Progenitor cell of endocrine pancreas (in vitro differentiated cells): ENCODE results near the gene ARHGAP23. TPM values are rescaled to one million over a fixed set of nuclear protein-coding genes. Genes with fewer than 3 reads are reported as not detected.
A peak's percentile ranks its signal among the peaks of the same experiment; 100 is the strongest.
"Not testable (repeated sequence)": the region's sequence is repeated elsewhere in the genome, so short reads cannot be mapped to it uniquely, and the experiment has no call there.

Experiments used
- DNase-seq: peaks from one replicate; pipeline ENCODE4 v3.0.0; 2021; ENCODE audit warnings: low spot score; ENCODE audit not compliant: unreplicated experiment
- H3K27ac Mint-ChIP-seq: 2 replicates; pipeline ENCODE4 v1.8.0; 2021; ENCODE audit warnings: mild to moderate bottlenecking, moderate library complexity, mixed read lengths
- H3K27me3 Mint-ChIP-seq: 2 replicates; pipeline ENCODE4 v1.8.0; 2021; ENCODE audit warnings: mixed read lengths
- H3K36me3 Mint-ChIP-seq: 2 replicates; pipeline ENCODE4 v1.8.0; 2022; ENCODE audit warnings: mixed read lengths; ENCODE audit not compliant: insufficient read depth
- H3K4me1 Mint-ChIP-seq: 2 replicates; pipeline ENCODE4 v1.8.0; 2021; ENCODE audit warnings: low read depth, mixed read lengths
- H3K4me3 Mint-ChIP-seq: 2 replicates; pipeline ENCODE4 v1.8.0; 2021; ENCODE audit warnings: low read depth, mild to moderate bottlenecking, moderate library complexity, mixed read lengths
- H3K9me3 Mint-ChIP-seq: 2 replicates; pipeline ENCODE4 v1.8.0; 2021; ENCODE audit warnings: low read depth, mixed read lengths
- total RNA-seq: library from RNA; stranded (reverse); gene quantifications from 2 replicates; pipeline ENCODE4 v1.2.1, GENCODE V29; 2021
- TF ChIP-seq, protein P1 (sequence below): fragments of 200-600 bp; sonication (generic); IDR thresholded peaks from one replicate; pipeline ENCODE4 v1.5.0; 2021; ENCODE audit warnings: antibody characterized with exemption, mild to moderate bottlenecking; ENCODE audit not compliant: unreplicated experiment

ARHGAP23 gene
- total RNA-seq, 1 donor from 2014 or later = 2.9 TPM

DNA sequence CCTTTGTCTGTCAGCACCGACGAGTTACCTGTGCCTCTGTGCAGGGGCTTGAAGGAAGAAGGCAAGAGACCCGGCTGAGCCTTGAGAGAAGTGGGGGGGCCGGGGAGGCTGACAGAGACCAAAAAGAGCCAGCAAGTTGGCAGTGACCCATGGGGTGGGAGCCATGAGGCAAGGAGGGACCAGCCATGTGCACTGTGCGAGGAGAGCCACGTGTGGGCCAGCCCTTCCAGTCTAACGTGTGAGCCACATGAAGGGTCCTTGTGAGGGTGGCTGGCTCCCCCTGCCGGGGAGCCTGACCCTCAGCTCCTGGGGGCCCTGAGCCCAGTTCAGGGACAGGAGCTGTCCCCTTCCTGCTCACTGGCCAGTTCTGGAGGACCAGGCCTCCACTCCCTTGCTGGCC is 46.4 kb downstream of the ARHGAP23 start:
- H3K36me3 Mint-ChIP-seq, H3K4me1 Mint-ChIP-seq: not testable (repeated sequence)

DNA sequence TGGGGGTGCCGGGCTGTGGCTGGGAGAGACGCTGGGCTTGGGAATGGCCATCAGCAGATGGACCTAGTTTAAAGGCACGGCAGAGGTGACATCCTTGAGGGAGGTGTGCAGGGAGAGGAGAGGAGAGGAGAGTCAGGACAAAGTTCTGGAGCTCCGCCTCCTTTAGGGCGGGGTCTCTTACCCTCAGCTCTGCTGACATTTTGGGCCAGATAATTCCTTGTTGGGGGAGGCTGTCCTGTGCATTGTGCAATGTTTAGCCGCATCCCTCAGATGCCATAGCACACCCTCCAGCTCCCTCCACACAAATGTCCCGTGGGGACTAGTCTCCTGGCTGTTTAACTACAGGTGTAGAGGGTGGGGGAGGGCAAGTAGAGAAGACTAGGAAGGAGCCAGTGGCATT is 48.3 kb downstream of the ARHGAP23 start:
- H3K27me3 Mint-ChIP-seq = peaks cover 13% of the 10 kb centered on the region
- DNase-seq = no peak
- TF ChIP-seq, protein P1, sequence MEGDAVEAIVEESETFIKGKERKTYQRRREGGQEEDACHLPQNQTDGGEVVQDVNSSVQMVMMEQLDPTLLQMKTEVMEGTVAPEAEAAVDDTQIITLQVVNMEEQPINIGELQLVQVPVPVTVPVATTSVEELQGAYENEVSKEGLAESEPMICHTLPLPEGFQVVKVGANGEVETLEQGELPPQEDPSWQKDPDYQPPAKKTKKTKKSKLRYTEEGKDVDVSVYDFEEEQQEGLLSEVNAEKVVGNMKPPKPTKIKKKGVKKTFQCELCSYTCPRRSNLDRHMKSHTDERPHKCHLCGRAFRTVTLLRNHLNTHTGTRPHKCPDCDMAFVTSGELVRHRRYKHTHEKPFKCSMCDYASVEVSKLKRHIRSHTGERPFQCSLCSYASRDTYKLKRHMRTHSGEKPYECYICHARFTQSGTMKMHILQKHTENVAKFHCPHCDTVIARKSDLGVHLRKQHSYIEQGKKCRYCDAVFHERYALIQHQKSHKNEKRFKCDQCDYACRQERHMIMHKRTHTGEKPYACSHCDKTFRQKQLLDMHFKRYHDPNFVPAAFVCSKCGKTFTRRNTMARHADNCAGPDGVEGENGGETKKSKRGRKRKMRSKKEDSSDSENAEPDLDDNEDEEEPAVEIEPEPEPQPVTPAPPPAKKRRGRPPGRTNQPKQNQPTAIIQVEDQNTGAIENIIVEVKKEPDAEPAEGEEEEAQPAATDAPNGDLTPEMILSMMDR = no peak
- H3K27ac Mint-ChIP-seq = peak overlapping the region; percentile 43
- no peaks in the 10 kb centered on the region for H3K36me3 Mint-ChIP-seq
- peaks cover 1% of the 10 kb centered on the region for H3K4me1 Mint-ChIP-seq
- H3K4me3 Mint-ChIP-seq = no peak overlapping the region
- H3K9me3 Mint-ChIP-seq = no peaks in the 10 kb centered on the region

More for the DNA sequence above, 46.4 kb downstream of the ARHGAP23 start:
- not testable (repeated sequence) for H3K9me3 Mint-ChIP-seq, H3K27ac Mint-ChIP-seq, DNase-seq, H3K4me3 Mint-ChIP-seq
- TF ChIP-seq, protein P1 = peak; percentile 51
- H3K27me3 Mint-ChIP-seq = peaks cover 23% of the 10 kb centered on the region

DNA sequence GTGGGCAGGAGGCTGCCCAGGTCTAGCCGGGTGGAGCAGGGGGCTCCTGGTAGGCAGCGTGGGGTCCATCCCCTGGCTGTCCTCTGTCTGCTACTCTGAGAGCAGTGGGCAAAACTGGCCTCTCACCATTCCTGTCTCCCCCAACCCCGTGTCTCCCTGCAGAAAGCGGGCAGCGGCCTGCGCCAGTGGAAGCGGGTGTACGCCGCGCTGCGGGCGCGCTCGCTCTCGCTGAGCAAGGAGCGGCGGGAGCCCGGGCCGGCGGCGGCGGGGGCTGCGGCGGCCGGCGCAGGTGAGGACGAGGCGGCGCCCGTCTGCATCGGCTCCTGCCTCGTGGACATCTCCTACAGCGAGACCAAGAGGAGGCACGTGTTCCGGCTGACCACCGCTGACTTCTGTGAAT is 49.2 kb downstream of the ARHGAP23 start:
- not testable (repeated sequence) for H3K4me3 Mint-ChIP-seq, H3K27ac Mint-ChIP-seq, H3K36me3 Mint-ChIP-seq

DNA sequence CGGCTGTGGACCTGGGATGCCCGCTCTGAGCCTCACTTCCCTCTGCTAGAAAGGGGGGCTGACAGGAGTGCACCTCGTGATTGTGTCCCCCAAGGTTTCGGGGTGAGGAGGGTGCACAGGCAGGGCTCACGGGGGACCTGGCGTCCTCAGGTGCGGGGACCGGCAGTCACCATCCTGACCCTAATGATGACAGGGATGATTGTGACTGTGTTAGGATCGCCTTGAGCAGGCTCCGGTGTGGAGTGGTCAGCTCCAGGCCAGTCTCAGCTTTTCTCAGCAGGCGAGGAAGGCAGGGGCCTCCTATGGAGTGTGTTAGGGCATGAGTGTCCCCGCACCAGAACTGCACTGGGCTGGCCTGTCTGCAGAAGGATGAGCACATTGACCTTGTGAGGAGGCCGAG is 49.7 kb downstream of the ARHGAP23 start:
- H3K9me3 Mint-ChIP-seq, H3K36me3 Mint-ChIP-seq, DNase-seq, H3K4me3 Mint-ChIP-seq, H3K27ac Mint-ChIP-seq, H3K4me1 Mint-ChIP-seq: not testable (repeated sequence)
- H3K27me3 Mint-ChIP-seq = peaks cover 13% of the 10 kb centered on the region

More for the DNA sequence above, 49.2 kb downstream of the ARHGAP23 start:
- H3K27me3 Mint-ChIP-seq = peaks cover 13% of the 10 kb centered on the region
- H3K9me3 Mint-ChIP-seq, DNase-seq, H3K4me1 Mint-ChIP-seq: not testable (repeated sequence)

DNA sequence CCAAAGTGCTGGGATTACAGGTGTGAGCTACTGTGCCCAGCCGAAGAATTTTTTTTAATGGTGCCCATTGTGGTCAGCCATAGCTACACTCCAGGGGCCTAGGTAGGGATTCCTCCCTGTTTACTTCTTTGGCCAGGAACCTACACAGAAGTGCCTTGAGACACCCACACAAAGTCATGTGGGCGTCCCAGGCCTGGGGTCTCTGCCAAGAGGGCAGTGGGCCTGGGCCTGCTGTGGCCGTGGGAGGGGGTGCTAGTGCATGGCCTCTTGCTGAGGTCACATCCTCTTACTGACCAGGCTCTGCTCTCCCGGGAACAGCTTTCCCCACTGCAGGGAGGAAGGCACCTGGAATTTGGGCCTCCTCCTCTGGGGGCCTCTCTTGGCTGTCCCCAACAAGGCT is 50.4 kb downstream of the ARHGAP23 start:
- H3K27me3 Mint-ChIP-seq = peaks cover 17% of the 10 kb centered on the region
- not testable (repeated sequence) for H3K4me1 Mint-ChIP-seq, H3K27ac Mint-ChIP-seq, H3K9me3 Mint-ChIP-seq, H3K36me3 Mint-ChIP-seq, DNase-seq, H3K4me3 Mint-ChIP-seq

DNA sequence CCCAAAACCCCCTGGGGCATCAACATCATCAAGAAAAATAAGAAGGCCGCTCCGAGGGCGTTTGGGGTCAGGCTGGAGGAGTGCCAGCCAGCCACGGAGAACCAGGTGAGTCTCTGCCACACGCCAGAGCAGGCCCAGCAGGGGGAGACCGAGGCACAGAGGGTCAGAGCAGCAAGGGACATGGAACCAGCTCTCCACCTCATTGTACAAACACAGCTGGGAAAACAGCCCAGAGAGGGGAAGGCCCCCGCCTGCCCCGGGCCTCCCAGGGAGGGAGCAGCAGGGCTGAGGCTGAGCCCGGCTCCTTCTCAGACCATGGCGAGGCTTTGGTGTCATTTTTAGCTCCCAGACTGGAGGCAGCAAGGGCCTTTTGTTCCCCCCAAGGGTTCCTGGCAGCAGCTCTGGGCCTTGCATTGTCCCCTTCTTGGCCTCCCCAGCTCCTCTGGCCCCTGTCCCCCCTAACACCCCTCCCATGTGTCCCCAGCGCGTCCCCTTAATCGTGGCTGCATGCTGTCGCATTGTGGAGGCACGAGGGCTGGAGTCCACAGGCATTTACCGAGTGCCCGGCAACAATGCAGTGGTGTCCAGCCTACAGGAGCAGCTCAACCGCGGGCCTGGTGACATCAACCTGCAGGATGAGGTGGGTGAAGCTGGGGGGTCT is 53.9 kb downstream of the ARHGAP23 start:
- not testable (repeated sequence) for DNase-seq, H3K27ac Mint-ChIP-seq, H3K36me3 Mint-ChIP-seq, H3K4me3 Mint-ChIP-seq, H3K9me3 Mint-ChIP-seq, H3K4me1 Mint-ChIP-seq
- peaks cover 25% of the 10 kb centered on the region for H3K27me3 Mint-ChIP-seq

DNA sequence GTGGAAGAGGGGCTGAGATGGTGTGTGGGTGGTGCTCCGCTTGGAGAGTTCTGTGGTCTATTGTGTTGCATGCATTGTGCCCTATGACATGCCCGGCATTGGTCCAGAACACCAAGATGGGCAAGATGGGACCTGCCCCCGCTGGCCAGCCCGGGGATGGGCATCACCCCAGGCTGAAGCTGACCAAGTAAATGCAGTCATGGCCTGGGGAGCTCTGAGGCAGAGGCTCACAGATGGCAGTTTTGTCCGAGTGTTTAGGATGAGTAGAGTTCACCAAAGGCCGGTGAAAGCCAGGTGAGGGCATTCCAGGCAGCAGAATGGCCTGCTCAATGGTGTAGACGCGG is 54.4 kb downstream of the ARHGAP23 start:
- peaks cover 26% of the 10 kb centered on the region for H3K27me3 Mint-ChIP-seq
- H3K36me3 Mint-ChIP-seq, H3K9me3 Mint-ChIP-seq, DNase-seq, H3K4me3 Mint-ChIP-seq, H3K4me1 Mint-ChIP-seq, H3K27ac Mint-ChIP-seq: not testable (repeated sequence)
